Common myeloid progenitor, CD34-positive (primary cell): Measurements from ENCODE around the gene CLTCL1.

Experiments
- CTCF ChIA-PET: fragments of 350-600 bp; sonication (Branson Sonifier 250); formaldehyde crosslinking; loops from one replicate; lab custom pipeline; 2021; ENCODE audit warnings: antibody characterized with exemption; lab: Charles Lee
- POLR2A ChIA-PET: fragments of 350-600 bp; sonication (Branson Sonifier 250); formaldehyde crosslinking; loops from one replicate; lab custom pipeline; 2021; ENCODE audit warnings: antibody characterized with exemption; lab: Charles Lee
- DNase-seq, 3 donors: peaks; one replicate each; pipeline versions ENCODE4 v3.0.0 to v3.0.0-alpha.2; 2013
- H3K27ac ChIP-seq, 2 experiments: 1 replicate in 1 of 2; 2 replicates in 1 of 2; pipeline ENCODE4 v1.7.0; 2013; ENCODE audit warnings: inconsistent platforms in 2 of 2, low read length in 2 of 2, mild to moderate bottlenecking in 2 of 2, low read depth in 1 of 2, moderate library complexity in 1 of 2; ENCODE audit not compliant: severe bottlenecking in 2 of 2, insufficient read depth in 1 of 2, poor library complexity in 1 of 2
- H3K27me3 ChIP-seq, 5 experiments: replicated peaks in 2 of 5; 1 replicate in 3 of 5; 2 replicates in 2 of 5; pipeline versions ENCODE4 v1.6.1 to v1.7.0; 2013; ENCODE audit warnings: low read length in 4 of 5, mild to moderate bottlenecking in 2 of 5, moderate library complexity in 2 of 5, inconsistent platforms in 1 of 5; ENCODE audit not compliant: insufficient read depth in 5 of 5, control insufficient read depth in 4 of 5
- H3K36me3 ChIP-seq, 4 experiments: 1 replicate in 2 of 4; 2 replicates in 2 of 4; pipeline versions ENCODE4 v1.6.1 to v1.7.0; 2013; ENCODE audit warnings: low read length in 3 of 4, control low read depth in 1 of 4, mild to moderate bottlenecking in 1 of 4; ENCODE audit not compliant: control insufficient read depth in 4 of 4, insufficient read depth in 4 of 4
- H3K4me1 ChIP-seq, 4 experiments: 1 replicate in 3 of 4; 2 replicates in 1 of 4; pipeline versions ENCODE4 v1.6.1 to v1.7.1; 2013; ENCODE audit warnings: low read length in 3 of 4, mild to moderate bottlenecking in 3 of 4, control low read depth in 1 of 4, inconsistent platforms in 1 of 4, moderate library complexity in 1 of 4; ENCODE audit not compliant: control insufficient read depth in 4 of 4, insufficient read depth in 4 of 4; ENCODE audit errors: control extremely low read depth in 1 of 4
- H3K4me3 ChIP-seq, 7 experiments: 1 replicate in 4 of 7; 2 replicates in 3 of 7; pipeline versions ENCODE4 v1.5.1 to v1.7.0; 2013; ENCODE audit warnings: mild to moderate bottlenecking in 7 of 7, low read length in 6 of 7, moderate library complexity in 6 of 7, inconsistent platforms in 2 of 7, low read depth in 2 of 7, control low read depth in 1 of 7; ENCODE audit not compliant: insufficient read depth in 4 of 7, control insufficient read depth in 1 of 7; ENCODE audit errors: extremely low read depth in 1 of 7
- H3K9me3 ChIP-seq, 5 experiments: 1 replicate in 4 of 5; 2 replicates in 1 of 5; pipeline versions ENCODE4 v1.6.1 to v1.7.1; 2013; ENCODE audit warnings: low read length in 4 of 5, mild to moderate bottlenecking in 2 of 5, inconsistent platforms in 1 of 5, low read depth in 1 of 5, moderate library complexity in 1 of 5; ENCODE audit not compliant: control insufficient read depth in 4 of 5, insufficient read depth in 2 of 5; ENCODE audit errors: control extremely low read depth in 1 of 5
- WGBS: methylation state at CpG from one replicate; pipeline ENCODE4 v1.1.5; 2013; ENCODE audit not compliant: insufficient coverage; 5-methylcytosine and 5-hydroxymethylcytosine counted together

Gene CLTCL1

GRCh38 chr22:19228179-19228578 is 63.3 kb downstream of the CLTCL1 start:
- H3K4me3 ChIP-seq: no peak overlapping the region
- POLR2A ChIA-PET: no interaction called here
- H3K27me3 ChIP-seq: no peaks in the 10 kb centered on the region
- CTCF ChIA-PET: no interaction called here
- H3K9me3 ChIP-seq: no peaks in the 10 kb centered on the region
- 40% methylated on average over 1 of the region's 4 CpGs for WGBS
- no peaks in the 10 kb centered on the region for H3K36me3 ChIP-seq
- H3K4me1 ChIP-seq: no peaks in the 10 kb centered on the region
- no peak overlapping the region for H3K27ac ChIP-seq
- no peak for DNase-seq

GRCh38 chr22:19226428-19226827 is 65.1 kb downstream of the CLTCL1 start:
- no peaks in the 10 kb centered on the region for H3K4me1 ChIP-seq
- CTCF ChIA-PET: no interaction called here
- H3K9me3 ChIP-seq: no peaks in the 10 kb centered on the region
- DNase-seq: no peak
- H3K4me3 ChIP-seq: no peak overlapping the region
- POLR2A ChIA-PET: no interaction called here
- no peak overlapping the region for H3K27ac ChIP-seq
- H3K27me3 ChIP-seq: no peaks in the 10 kb centered on the region
- no peaks in the 10 kb centered on the region for H3K36me3 ChIP-seq

- ChIA-PET POLR2A (no interaction called here), CTCF (no interaction called here)
- H3K36me3 ChIP-seq: no peaks in the 10 kb centered on the region
- DNase-seq: no peak
- 97% methylated on average over 3 of the region's 3 CpGs for WGBS
- H3K9me3 ChIP-seq: no peaks in the 10 kb centered on the region
- H3K27me3 ChIP-seq: no peaks in the 10 kb centered on the region
- no peaks in the 10 kb centered on the region for H3K4me1 ChIP-seq
- H3K4me3 ChIP-seq: no peak overlapping the region
- no peak overlapping the region for H3K27ac ChIP-seq
Observed at GRCh38 chr22:19225560-19225959, 66.0 kb downstream of the CLTCL1 start.

- ChIA-PET CTCF (no interaction called here), POLR2A (no interaction called here)
- Histone ChIP-seq H3K27me3 (no peaks in the 10 kb centered on the region), H3K9me3 (no peaks in the 10 kb centered on the region), H3K4me3 (no peak overlapping the region), H3K4me1 (no peaks in the 10 kb centered on the region), H3K36me3 (no peaks in the 10 kb centered on the region), H3K27ac (no peak overlapping the region)
- DNase-seq: no peak
- 100% methylated on average over 7 of the region's 7 CpGs for WGBS
Observed at GRCh38 chr22:19224985-19225384, 66.5 kb downstream of the CLTCL1 start.

- Histone ChIP-seq H3K9me3 (no peaks in the 10 kb centered on the region), H3K36me3 (no peaks in the 10 kb centered on the region), H3K27ac (no peak overlapping the region), H3K4me3 (no peak overlapping the region), H3K27me3 (no peaks in the 10 kb centered on the region), H3K4me1 (no peaks in the 10 kb centered on the region)
- WGBS: 100% methylated on average over 5 of the region's 5 CpGs
- ChIA-PET CTCF (interaction anchor here (1.1 kb wide), 1 partner anchor 13 kb away, joined by 3 read pairs; no protein-coding TSS in a partner anchor), POLR2A (no interaction called here)
- DNase-seq: no peak
Observed at GRCh38 chr22:19224557-19224956, 67.0 kb downstream of the CLTCL1 start.

GRCh38 chr22:19223617-19224016 is 67.9 kb downstream of the CLTCL1 start:
- no peak for DNase-seq
- ChIA-PET POLR2A (no interaction called here), CTCF (interaction anchor here (1.1 kb wide), 3 partner anchors 13 to 79 kb away, joined by 3 read pairs; partner anchors contain the start of gene ESS2)
- 90% methylated on average over 6 of the region's 6 CpGs for WGBS
- no peaks in the 10 kb centered on the region for H3K36me3 ChIP-seq
- H3K27me3 ChIP-seq: no peaks in the 10 kb centered on the region
- H3K4me1 ChIP-seq: no peaks in the 10 kb centered on the region
- H3K9me3 ChIP-seq: no peaks in the 10 kb centered on the region
- no peak overlapping the region for H3K4me3 ChIP-seq
- H3K27ac ChIP-seq: no peak overlapping the region

- 92% methylated on average over 7 of the region's 9 CpGs for WGBS
- peaks cover 0 to 5% (median 4%) of the 10 kb centered on the region in 4 experiments for H3K4me1 ChIP-seq
- DNase-seq: no peak
- H3K9me3 ChIP-seq: no peaks in the 10 kb centered on the region
- CTCF ChIA-PET: interaction anchor here (1.1 kb wide), 2 partner anchors 13 to 78 kb away, joined by 3 read pairs; partner anchors contain the start of gene ESS2
- no peak overlapping the region for H3K27ac ChIP-seq
- POLR2A ChIA-PET: no interaction called here
- H3K36me3 ChIP-seq: no peaks in the 10 kb centered on the region
- H3K4me3 ChIP-seq: no peak overlapping the region
- H3K27me3 ChIP-seq: no peaks in the 10 kb centered on the region
Observed at GRCh38 chr22:19223110-19223509, 68.4 kb downstream of the CLTCL1 start.
